Fibroblast of villous mesenchyme (primary cell): Measurements from ENCODE around the gene PXYLP1. TPM values are rescaled to one million over a fixed set of nuclear protein-coding genes. Genes with fewer than 3 reads are reported as not detected.

Experiments used
- DNase-seq: peaks from one replicate; pipeline ENCODE4 v3.0.0-alpha.2; 2010; ENCODE audit warnings: low read depth
- H3K4me3 ChIP-seq: 2 replicates; pipeline ENCODE4 v1.5.1; 2011; ENCODE audit warnings: low read depth, mild to moderate bottlenecking, low read length
- total RNA-seq: library from RNA; depleted of rRNA; stranded (reverse); fragments of >200 nt; gene quantifications from 2 replicates; pipeline ENCODE4 v1.2.3, GENCODE V29; 2012
- TF ChIP-seq, protein P1 (sequence below): IDR thresholded peaks from 2 replicates; pipeline ENCODE4 v1.5.1; 2012; ENCODE audit warnings: low read depth, mild to moderate bottlenecking, low read length; ENCODE audit not compliant: insufficient read depth

PXYLP1 gene
- total RNA-seq, 1 donor = 3.5 TPM

DNA sequence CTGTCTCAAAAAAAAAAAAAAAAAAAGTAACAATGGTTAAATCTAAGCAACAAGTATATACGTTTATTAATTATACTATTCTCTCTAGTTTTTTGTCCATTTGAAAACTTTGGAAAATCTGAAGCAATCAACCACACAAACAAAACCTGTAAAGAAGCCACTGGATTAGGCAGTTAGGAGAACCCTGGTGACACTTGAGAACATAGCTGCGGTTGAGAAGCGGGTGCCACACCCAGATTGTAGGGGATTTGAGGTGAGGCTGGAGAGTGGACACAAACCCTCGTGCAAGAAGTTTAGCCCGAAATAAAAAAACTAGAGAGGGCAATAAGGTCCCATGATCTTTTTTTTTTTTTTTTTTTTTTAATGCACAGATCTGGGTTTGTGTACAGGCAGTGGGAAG is 110.8 kb downstream of the PXYLP1 start:
- DNase-seq = no peak
- TF ChIP-seq, protein P1, sequence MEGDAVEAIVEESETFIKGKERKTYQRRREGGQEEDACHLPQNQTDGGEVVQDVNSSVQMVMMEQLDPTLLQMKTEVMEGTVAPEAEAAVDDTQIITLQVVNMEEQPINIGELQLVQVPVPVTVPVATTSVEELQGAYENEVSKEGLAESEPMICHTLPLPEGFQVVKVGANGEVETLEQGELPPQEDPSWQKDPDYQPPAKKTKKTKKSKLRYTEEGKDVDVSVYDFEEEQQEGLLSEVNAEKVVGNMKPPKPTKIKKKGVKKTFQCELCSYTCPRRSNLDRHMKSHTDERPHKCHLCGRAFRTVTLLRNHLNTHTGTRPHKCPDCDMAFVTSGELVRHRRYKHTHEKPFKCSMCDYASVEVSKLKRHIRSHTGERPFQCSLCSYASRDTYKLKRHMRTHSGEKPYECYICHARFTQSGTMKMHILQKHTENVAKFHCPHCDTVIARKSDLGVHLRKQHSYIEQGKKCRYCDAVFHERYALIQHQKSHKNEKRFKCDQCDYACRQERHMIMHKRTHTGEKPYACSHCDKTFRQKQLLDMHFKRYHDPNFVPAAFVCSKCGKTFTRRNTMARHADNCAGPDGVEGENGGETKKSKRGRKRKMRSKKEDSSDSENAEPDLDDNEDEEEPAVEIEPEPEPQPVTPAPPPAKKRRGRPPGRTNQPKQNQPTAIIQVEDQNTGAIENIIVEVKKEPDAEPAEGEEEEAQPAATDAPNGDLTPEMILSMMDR = no peak
- no peak overlapping the region for H3K4me3 ChIP-seq

DNA sequence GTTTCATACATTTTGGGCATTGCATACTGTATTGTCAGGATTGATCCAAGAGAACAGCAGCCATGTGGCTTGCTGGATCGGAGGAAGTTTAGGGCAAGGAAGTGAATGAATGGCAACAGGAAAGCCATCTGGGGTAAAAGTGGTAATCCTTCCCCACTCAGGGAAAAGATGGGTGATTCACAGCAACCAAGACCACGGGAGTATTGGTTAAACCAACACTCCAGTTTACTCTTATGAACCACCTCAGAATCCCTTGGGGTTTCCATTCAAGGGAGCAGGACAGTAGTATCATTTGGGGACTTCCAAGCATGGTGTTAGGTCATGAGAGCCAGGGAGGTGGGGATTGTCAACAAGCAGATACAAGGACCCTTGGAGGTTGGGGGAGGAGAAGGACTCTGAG is 111.5 kb downstream of the PXYLP1 start:
- no peak for DNase-seq
- TF ChIP-seq, protein P1 = no peak
- H3K4me3 ChIP-seq = no peak overlapping the region

DNA sequence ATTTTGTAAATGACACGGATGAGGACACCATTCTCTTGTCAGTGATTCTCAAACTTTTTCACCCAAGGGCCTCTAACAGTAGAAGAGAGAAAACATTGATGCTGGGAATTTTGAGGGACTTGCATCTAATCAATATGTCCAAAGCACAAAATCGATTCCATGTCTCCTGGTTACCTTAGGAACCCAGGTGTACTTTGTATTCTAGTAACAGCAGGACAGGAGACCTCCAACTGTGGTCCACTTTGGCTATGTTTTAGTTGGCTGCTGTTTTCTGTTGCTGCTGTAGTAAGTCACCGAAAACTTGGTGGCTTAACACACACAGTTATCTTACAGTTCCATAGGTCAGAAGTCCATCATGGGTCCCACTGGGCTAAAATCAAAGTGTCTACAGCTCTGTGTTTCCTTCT is 112.2 kb downstream of the PXYLP1 start:
- DNase-seq = no peak
- TF ChIP-seq, protein P1 = no peak
- no peak overlapping the region for H3K4me3 ChIP-seq

Other genes with a start within 250 kb of the PXYLP1 start
- not detected in 2 replicates for gene SPSB4, start 180.5 kb upstream of the PXYLP1 start, total RNA-seq
- 210 and 326 TPM in 2 replicates for gene ZBTB38, start 136.7 kb downstream of the PXYLP1 start, total RNA-seq